ENCODE data around the gene TUG1. TPM values are rescaled to one million over a fixed set of nuclear protein-coding genes. Genes with fewer than 3 reads are reported as not detected.

The TUG1 gene
- total and polyA plus RNA-seq, 2 donors (not counting 3 experiments of a cell fraction or from before 2014, with no cell fraction given), result 77.1 to 85.9 TPM

- intact Hi-C loops (cut with micrococcal nuclease), result no loop called here
- Histone ChIP-seq H3K27me3 (ENCODE audit: control insufficient read depth in 2 of 2, insufficient read depth in 2 of 2, low read length in 2 of 2) (no peaks in the 10 kb centered on the region), H3K9me1 (replicated peaks; ENCODE audit: control insufficient read depth, extremely low read depth, insufficient read depth, low read length) (no peaks in the 10 kb centered on the region), H3K4me1 (ENCODE audit: control insufficient read depth, extremely low read depth, insufficient read depth, low read length) (no peaks in the 10 kb centered on the region), H3K9ac (replicated peaks; ENCODE audit: extremely low read depth, insufficient read depth, low read length) (no peak overlapping the region), H3K4me3 (replicated peaks in 1 of 3; ENCODE audit: insufficient read depth in 1 of 3, low read depth in 1 of 3, low read length in 3 of 3) (no peak overlapping the region), H3K79me2 (ENCODE audit: control insufficient read depth, insufficient read depth, low read length) (no peaks in the 10 kb centered on the region), H2AFZ (ENCODE audit: low read depth, low read length) (no peak overlapping the region), H4K20me1 (replicated peaks; ENCODE audit: control insufficient read depth, extremely low read depth, insufficient read depth, low read length) (no peaks in the 10 kb centered on the region), H3K4me2 (ENCODE audit: insufficient read depth, low read length) (no peak overlapping the region), H3K9me3 (replicated peaks; ENCODE audit: control insufficient read depth, insufficient read depth, low read length) (no peaks in the 10 kb centered on the region), H3K27ac (ENCODE audit: insufficient read depth, low read depth, low read length) (no peak overlapping the region), H3K36me3 (ENCODE audit: control insufficient read depth in 2 of 2, extremely low read depth in 1 of 2, insufficient read depth in 2 of 2, low read length in 2 of 2) (peaks cover 17 to 58% of the 10 kb centered on the region in 2 experiments)
- BruUV-seq (replicated peaks), result no TSS peak
- dilution Hi-C loops (cut with MboI; ENCODE audit: extremely low pct_ligation_motif_present, low sequenced_read_pairs), result no loop called here
- POLR2A ChIA-PET, result no interaction called here
- CTCF ChIA-PET, result no interaction called here
- FAIRE-seq (no peak), DNase-seq (ENCODE audit: low read depth, low spot score) (no peak)
- TF ChIP-seq FOS (IDR thresholded peaks at IDR 0.05; ENCODE audit: borderline replicate concordance, insufficient read depth, low read length), result no peak
- no peak for TF ChIP-seq EZH2 (IDR thresholded peaks at IDR 0.05; ENCODE audit: borderline replicate concordance, low read depth, low read length, severe bottlenecking)
- TF ChIP-seq POLR2AphosphoS5 (IDR thresholded peaks at IDR 0.05; ENCODE audit: insufficient read depth, low read depth, low read length), result no peak
- TF ChIP-seq POLR2A (IDR thresholded peaks at IDR 0.05; ENCODE audit: low read depth, low read length), result no peak
- no peak for TF ChIP-seq JUN (IDR thresholded peaks at IDR 0.05; ENCODE audit: borderline replicate concordance, insufficient read depth, insufficient read length, low read depth)
- TF ChIP-seq MAX (IDR thresholded peaks at IDR 0.05; ENCODE audit: insufficient read depth, insufficient read length), result no peak
- TF ChIP-seq CTCF (IDR thresholded peaks at IDR 0.05; ENCODE audit: extremely low read depth in 1 of 2, insufficient read depth in 1 of 2, low read depth in 1 of 2, low read length in 2 of 2), result no peak
- no peak for TF ChIP-seq GATA2 (IDR thresholded peaks at IDR 0.05; ENCODE audit: insufficient read depth, insufficient read length, low read depth, low read length)
- TF ChIP-seq MYC (IDR thresholded peaks at IDR 0.05; ENCODE audit: low read depth, low read length), result no peak
Measured at GRCh38 chr22:30943368-30943767, 25.7 kb upstream of the TUG1 start.
